Right lobe of liver (tissue), 4 donors: ENCODE measurements around the gene BUB1B.

ENCODE experiments used
- POLR2A ChIP-seq: fragments of 450-650 bp; IDR thresholded peaks from one replicate; pipeline ENCODE4 v1.6.1; 2017; ENCODE audit warnings: antibody characterized with exemption, mild to moderate bottlenecking
- TF ChIP-seq, protein P1 (sequence below), 4 donors: fragments of 200-600 bp in 3 of 4; fragments of 450-650 bp in 1 of 4; IDR thresholded peaks; one replicate each; pipeline versions ENCODE4 v1.5.1 to v1.8.0; 2016 to 2022; ENCODE audit warnings: antibody characterized with exemption in 4 of 4, mild to moderate bottlenecking in 2 of 4
- donor health status: DM: no; HTN: no; CAD: no.
- donor health status: DM: no; HTN: no; CAD: no.
- donor health status: DM: no; HTN: yes; CAD: no.

DNA sequence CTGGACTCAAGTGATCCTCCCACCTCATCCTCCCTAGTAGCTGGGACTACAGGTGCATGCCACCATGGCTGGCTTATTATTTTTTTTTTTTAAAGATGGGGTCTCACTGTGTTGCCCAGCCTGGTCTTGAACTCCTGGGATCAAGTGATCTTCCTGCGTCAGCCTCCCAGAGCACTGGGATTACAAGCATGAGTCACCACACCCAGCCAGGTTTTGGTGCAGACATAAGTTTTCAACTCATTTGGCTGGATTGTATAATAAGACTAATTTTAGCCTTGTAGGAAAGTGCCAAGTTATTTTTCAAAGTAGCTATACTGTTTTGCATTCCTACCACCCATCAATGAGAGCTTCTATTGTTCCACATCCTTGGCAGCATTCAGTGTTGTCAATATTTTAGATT, 32.1 kb downstream of the BUB1B start:
- TF ChIP-seq, protein P1, sequence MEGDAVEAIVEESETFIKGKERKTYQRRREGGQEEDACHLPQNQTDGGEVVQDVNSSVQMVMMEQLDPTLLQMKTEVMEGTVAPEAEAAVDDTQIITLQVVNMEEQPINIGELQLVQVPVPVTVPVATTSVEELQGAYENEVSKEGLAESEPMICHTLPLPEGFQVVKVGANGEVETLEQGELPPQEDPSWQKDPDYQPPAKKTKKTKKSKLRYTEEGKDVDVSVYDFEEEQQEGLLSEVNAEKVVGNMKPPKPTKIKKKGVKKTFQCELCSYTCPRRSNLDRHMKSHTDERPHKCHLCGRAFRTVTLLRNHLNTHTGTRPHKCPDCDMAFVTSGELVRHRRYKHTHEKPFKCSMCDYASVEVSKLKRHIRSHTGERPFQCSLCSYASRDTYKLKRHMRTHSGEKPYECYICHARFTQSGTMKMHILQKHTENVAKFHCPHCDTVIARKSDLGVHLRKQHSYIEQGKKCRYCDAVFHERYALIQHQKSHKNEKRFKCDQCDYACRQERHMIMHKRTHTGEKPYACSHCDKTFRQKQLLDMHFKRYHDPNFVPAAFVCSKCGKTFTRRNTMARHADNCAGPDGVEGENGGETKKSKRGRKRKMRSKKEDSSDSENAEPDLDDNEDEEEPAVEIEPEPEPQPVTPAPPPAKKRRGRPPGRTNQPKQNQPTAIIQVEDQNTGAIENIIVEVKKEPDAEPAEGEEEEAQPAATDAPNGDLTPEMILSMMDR (IDR thresholded peaks at IDR 0.05), result no peak
- TF ChIP-seq POLR2A, result no peak
